ENCODE data around the gene ATXN1. TPM values are rescaled to one million over a fixed set of nuclear protein-coding genes. Genes with fewer than 3 reads are reported as not detected.
"Not testable (repeated sequence)": the region's sequence is repeated elsewhere in the genome, so short reads cannot be mapped to it uniquely, and the experiment has no call there.

The ATXN1 gene
- total RNA-seq, 1 experiment from 2014 or later: 7.6 TPM

DNA sequence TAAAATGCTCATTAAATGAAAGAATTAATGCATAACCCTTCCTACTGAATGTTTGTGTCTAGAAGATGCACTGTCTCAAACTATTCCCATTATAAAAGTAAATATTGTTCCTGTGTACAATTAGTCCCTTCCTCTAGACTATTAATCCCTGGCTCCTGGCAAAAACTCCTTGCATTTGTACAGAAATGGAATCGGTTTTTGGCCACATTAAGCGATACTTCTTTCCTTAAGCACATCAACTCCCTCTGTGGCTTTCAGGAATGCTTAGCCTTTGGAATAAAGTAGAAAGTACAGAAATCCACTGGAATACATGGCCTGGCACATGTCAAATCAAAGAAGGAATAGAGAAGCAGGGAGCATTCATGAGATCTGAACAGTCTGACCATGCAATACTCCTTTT, 343.1 kb downstream of the ATXN1 start:
- no peak overlapping the region for H3K4me3 ChIP-seq (ENCODE audit: insufficient read depth, low read depth, low read length)
- H3K27me3 ChIP-seq (ENCODE audit: control insufficient read depth, insufficient read depth, low read length): no peaks in the 10 kb centered on the region
- no peaks in the 10 kb centered on the region for H3K36me3 ChIP-seq (replicated peaks; ENCODE audit: control insufficient read depth, insufficient read depth, low read length)
- no peak for DNase-seq

GRCh38 chr6:16415677-16416076, 345.6 kb downstream of the ATXN1 start:
- Histone ChIP-seq H3K36me3 (replicated peaks; ENCODE audit: control insufficient read depth, insufficient read depth, low read length) (no peaks in the 10 kb centered on the region), H3K27me3 (ENCODE audit: control insufficient read depth, insufficient read depth, low read length) (no peaks in the 10 kb centered on the region), H3K4me3 (ENCODE audit: insufficient read depth, low read depth, low read length) (no peak overlapping the region)
- no peak for DNase-seq

DNA sequence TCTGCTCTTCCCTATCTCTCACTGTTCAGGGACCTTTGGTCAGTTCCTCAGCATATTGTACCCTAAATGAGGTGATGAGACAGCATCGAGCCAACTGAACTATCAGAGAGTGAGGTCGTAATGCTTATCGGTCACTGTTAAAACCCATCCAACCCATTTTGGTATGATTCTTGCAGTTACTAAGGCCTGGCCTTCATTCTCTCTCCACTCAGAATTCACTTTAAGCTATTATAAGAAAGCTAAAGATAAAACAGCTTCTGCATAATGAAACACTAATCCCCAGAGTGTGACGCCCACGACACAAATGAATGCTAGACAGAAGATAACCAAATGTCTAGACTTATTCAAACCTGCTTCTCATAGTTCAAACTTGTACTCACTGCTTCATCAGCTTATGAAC, 347.1 kb downstream of the ATXN1 start:
- Histone ChIP-seq H3K36me3 (replicated peaks; ENCODE audit: control insufficient read depth, insufficient read depth, low read length) (no peaks in the 10 kb centered on the region), H3K27me3 (ENCODE audit: control insufficient read depth, insufficient read depth, low read length) (no peaks in the 10 kb centered on the region), H3K4me3 (ENCODE audit: insufficient read depth, low read depth, low read length) (no peak overlapping the region)
- DNase-seq: no peak

GRCh38 chr6:16413399-16413798, 347.9 kb downstream of the ATXN1 start:
- no peak for DNase-seq
- no peaks in the 10 kb centered on the region for H3K36me3 ChIP-seq (replicated peaks; ENCODE audit: control insufficient read depth, insufficient read depth, low read length)
- H3K4me3 ChIP-seq (ENCODE audit: insufficient read depth, low read depth, low read length): no peak overlapping the region
- H3K27me3 ChIP-seq (ENCODE audit: control insufficient read depth, insufficient read depth, low read length): no peaks in the 10 kb centered on the region

DNA sequence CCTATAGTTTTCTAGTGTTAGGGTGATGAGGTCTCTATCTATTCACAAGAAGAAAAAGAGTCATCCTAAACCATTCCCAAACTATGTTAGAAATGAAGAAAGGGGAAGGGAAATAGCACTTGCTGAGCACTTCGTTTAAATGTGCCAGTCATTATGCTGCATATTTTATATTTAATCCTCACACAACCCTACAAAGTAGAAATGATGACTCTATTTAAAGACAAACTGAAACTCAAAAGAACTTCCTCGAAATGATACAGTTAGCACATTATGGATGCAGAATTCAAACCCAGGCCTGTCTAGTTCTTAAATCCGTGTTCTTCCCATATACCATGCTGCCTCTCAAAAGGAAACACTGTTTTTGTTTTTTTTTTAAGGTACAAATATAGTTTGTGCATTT, 348.3 kb downstream of the ATXN1 start:
- H3K27me3 ChIP-seq (ENCODE audit: control insufficient read depth, insufficient read depth, low read length): no peaks in the 10 kb centered on the region
- no peak overlapping the region for H3K4me3 ChIP-seq (ENCODE audit: insufficient read depth, low read depth, low read length)
- no peak for DNase-seq
- H3K36me3 ChIP-seq (replicated peaks; ENCODE audit: control insufficient read depth, insufficient read depth, low read length): no peaks in the 10 kb centered on the region

- DNase-seq: no peak
These were observed 349.1 kb downstream of the ATXN1 start for GRCh38 chr6:16412171-16412570.

DNA sequence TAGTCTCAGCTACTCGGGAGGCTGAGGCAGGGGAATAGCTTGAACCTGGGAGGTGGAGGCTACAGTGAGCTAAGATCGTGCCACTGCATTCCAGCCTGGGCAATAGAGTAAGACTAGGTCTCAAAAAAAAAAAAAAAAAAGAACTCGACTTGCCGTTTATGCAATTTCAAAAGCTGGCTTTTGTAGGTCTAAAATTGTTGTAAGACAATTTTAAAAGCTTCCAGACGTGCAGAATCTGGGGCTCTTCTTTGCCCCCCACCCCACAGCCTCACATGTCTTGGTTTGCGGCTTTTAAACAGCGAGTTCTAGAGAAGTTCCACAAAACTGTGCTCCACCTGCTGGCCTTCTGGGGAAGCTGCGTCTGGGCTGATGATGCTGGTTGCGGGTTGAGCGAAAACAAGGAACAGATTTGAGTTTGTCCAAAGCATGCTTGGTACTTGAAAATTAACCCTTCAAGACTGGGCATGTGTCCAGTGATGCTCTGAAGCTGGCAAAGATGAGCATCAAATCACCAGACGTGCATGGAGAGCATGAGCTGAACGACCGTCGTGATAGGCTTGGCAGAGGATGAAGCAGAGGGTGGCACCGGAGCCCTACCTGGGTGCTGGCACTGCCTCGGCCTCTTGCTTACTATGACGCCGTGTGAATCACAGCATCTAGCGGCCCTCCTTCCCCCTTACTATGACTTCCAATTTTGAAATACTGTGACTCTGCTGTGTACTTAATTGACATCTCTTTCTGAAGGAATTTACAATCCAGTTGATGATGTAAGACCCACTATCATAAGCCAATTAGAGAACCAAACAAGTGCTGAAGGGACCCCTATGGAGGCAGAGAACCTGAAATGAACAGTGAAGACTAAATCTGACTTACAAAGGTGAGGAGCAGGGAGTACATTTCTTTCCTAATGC, 351.5 kb downstream of the ATXN1 start:
- Histone ChIP-seq H3K36me3 (replicated peaks; ENCODE audit: control insufficient read depth, insufficient read depth, low read length) (no peaks in the 10 kb centered on the region), H3K27me3 (ENCODE audit: control insufficient read depth, insufficient read depth, low read length) (no peaks in the 10 kb centered on the region), H3K4me3 (ENCODE audit: insufficient read depth, low read depth, low read length) (no peak overlapping the region)
- peak; percentile 56 for DNase-seq

More at GRCh38 chr6:16412171-16412570, 349.1 kb downstream of the ATXN1 start:
- no peaks in the 10 kb centered on the region for H3K27me3 ChIP-seq (ENCODE audit: control insufficient read depth, insufficient read depth, low read length)
- no peaks in the 10 kb centered on the region for H3K36me3 ChIP-seq (replicated peaks; ENCODE audit: control insufficient read depth, insufficient read depth, low read length)
- no peak overlapping the region for H3K4me3 ChIP-seq (ENCODE audit: insufficient read depth, low read depth, low read length)

GRCh38 chr6:16408766-16409165, 352.5 kb downstream of the ATXN1 start:
- no peaks in the 10 kb centered on the region for H3K36me3 ChIP-seq (replicated peaks; ENCODE audit: control insufficient read depth, insufficient read depth, low read length)
- no peak overlapping the region for H3K4me3 ChIP-seq (ENCODE audit: insufficient read depth, low read depth, low read length)
- no peak for DNase-seq
- no peaks in the 10 kb centered on the region for H3K27me3 ChIP-seq (ENCODE audit: control insufficient read depth, insufficient read depth, low read length)

- H3K27me3 ChIP-seq (ENCODE audit: control insufficient read depth, insufficient read depth, low read length): no peaks in the 10 kb centered on the region
- no peaks in the 10 kb centered on the region for H3K36me3 ChIP-seq (replicated peaks; ENCODE audit: control insufficient read depth, insufficient read depth, low read length)
- no peak for DNase-seq
- no peak overlapping the region for H3K4me3 ChIP-seq (ENCODE audit: insufficient read depth, low read depth, low read length)
These were observed 354.3 kb downstream of the ATXN1 start for GRCh38 chr6:16406966-16407365.

DNA sequence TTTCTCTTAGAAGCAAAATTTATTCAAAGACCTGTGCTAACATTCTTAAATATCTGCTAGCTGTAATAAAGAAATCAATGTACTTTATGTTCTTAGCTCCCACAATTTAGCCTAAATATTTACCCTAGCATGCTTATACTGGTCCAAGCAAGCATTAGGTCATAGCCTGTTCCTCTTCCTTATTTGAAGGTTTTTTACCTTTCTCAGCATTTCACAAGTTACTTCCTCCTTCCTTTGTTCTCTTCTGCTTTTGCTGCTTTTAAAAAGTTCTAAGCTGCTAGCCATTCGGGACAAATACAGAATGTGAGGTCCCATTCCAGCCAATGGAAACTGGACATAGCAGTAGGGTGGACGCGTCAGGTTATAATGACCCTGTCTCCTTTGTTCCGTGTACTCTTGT, 354.7 kb downstream of the ATXN1 start:
- not testable (repeated sequence) for H3K27me3 ChIP-seq (ENCODE audit: control insufficient read depth, insufficient read depth, low read length); DNase-seq; H3K4me3 ChIP-seq (ENCODE audit: insufficient read depth, low read depth, low read length); H3K36me3 ChIP-seq (replicated peaks; ENCODE audit: control insufficient read depth, insufficient read depth, low read length)

GRCh38 chr6:16405375-16405774, 355.9 kb downstream of the ATXN1 start:
- Histone ChIP-seq H3K36me3 (replicated peaks; ENCODE audit: control insufficient read depth, insufficient read depth, low read length) (no peaks in the 10 kb centered on the region), H3K27me3 (ENCODE audit: control insufficient read depth, insufficient read depth, low read length) (no peaks in the 10 kb centered on the region), H3K4me3 (ENCODE audit: insufficient read depth, low read depth, low read length) (no peak overlapping the region)
- DNase-seq: no peak

- Histone ChIP-seq H3K27me3 (ENCODE audit: control insufficient read depth, insufficient read depth, low read length) (no peaks in the 10 kb centered on the region), H3K36me3 (replicated peaks; ENCODE audit: control insufficient read depth, insufficient read depth, low read length) (no peaks in the 10 kb centered on the region), H3K4me3 (ENCODE audit: insufficient read depth, low read depth, low read length) (no peak overlapping the region)
- no peak for DNase-seq
These were observed 356.8 kb downstream of the ATXN1 start for GRCh38 chr6:16404456-16404855.

DNA sequence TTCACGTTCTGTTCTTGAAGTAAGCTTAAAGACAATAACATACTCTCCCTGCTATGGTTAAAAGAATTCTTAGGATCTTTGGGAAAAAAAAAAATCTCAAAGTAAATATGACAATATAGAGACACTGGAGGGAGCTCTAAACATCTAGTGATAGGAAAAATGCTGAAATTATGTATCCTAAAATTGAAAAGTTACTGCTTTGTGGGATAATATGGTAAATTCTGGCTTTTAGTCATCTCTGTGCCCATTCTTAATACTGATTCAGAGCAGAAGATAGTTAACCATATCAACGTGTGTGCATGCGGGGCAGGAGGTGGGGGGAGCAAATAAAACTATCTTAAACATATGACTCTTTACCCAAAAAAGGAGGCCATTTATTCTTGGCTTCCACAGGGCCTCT, 357.4 kb downstream of the ATXN1 start:
- no peaks in the 10 kb centered on the region for H3K27me3 ChIP-seq (ENCODE audit: control insufficient read depth, insufficient read depth, low read length)
- DNase-seq: no peak
- H3K36me3 ChIP-seq (replicated peaks; ENCODE audit: control insufficient read depth, insufficient read depth, low read length): no peaks in the 10 kb centered on the region
- H3K4me3 ChIP-seq (ENCODE audit: insufficient read depth, low read depth, low read length): no peak overlapping the region

GRCh38 chr6:16402581-16402900, 358.7 kb downstream of the ATXN1 start:
- DNase-seq: no peak
- Histone ChIP-seq H3K27me3 (ENCODE audit: control insufficient read depth, insufficient read depth, low read length) (no peaks in the 10 kb centered on the region), H3K4me3 (ENCODE audit: insufficient read depth, low read depth, low read length) (no peak overlapping the region), H3K36me3 (replicated peaks; ENCODE audit: control insufficient read depth, insufficient read depth, low read length) (no peaks in the 10 kb centered on the region)

- no peak for DNase-seq
- no peaks in the 10 kb centered on the region for H3K36me3 ChIP-seq (replicated peaks; ENCODE audit: control insufficient read depth, insufficient read depth, low read length)
- no peak overlapping the region for H3K4me3 ChIP-seq (ENCODE audit: insufficient read depth, low read depth, low read length)
- H3K27me3 ChIP-seq (ENCODE audit: control insufficient read depth, insufficient read depth, low read length): no peaks in the 10 kb centered on the region
These were observed 361.0 kb downstream of the ATXN1 start for GRCh38 chr6:16400248-16400760.
